Keratinocyte (primary cell): ENCODE results near the gene PNPT1. TPM values are rescaled to one million over a fixed set of nuclear protein-coding genes. Genes with fewer than 3 reads are reported as not detected.
A peak's percentile ranks its signal among the peaks of the same experiment; 100 is the strongest.
"Not testable (repeated sequence)": the region's sequence is repeated elsewhere in the genome, so short reads cannot be mapped to it uniquely, and the experiment has no call there.

Experiments used
- DNase-seq: peaks from one replicate; pipeline ENCODE4 v3.0.0-alpha.2; 2011; ENCODE audit warnings: low read depth, missing footprints, low spot score
- FAIRE-seq: peaks from 2 replicates; lab custom pipeline; 2011; peaks lifted over from hg19 to GRCh38; lab: Jason Lieb, UNC
- H2AFZ ChIP-seq: 2 replicates; pipeline ENCODE4 v1.6.0; 2012; ENCODE audit warnings: low read length, control low read depth, inconsistent platforms; ENCODE audit not compliant: control insufficient read depth
- H3K27ac ChIP-seq: 2 replicates; pipeline ENCODE4 v1.5.1; 2011; ENCODE audit warnings: low read length; ENCODE audit not compliant: control insufficient read depth, insufficient read depth
- H3K27me3 ChIP-seq: 3 replicates; pipeline ENCODE4 v1.6.0; 2011; ENCODE audit warnings: low read length; ENCODE audit not compliant: control insufficient read depth, insufficient read depth; ENCODE audit errors: extremely low read depth
- H3K36me3 ChIP-seq, 2 experiments: 2 replicates in 1 of 2; 3 replicates in 1 of 2; pipeline ENCODE4 v1.5.1; 2011; ENCODE audit warnings: low read length in 2 of 2, mild to moderate bottlenecking in 1 of 2; ENCODE audit not compliant: control insufficient read depth in 2 of 2, insufficient read depth in 2 of 2; ENCODE audit errors: extremely low read depth in 1 of 2
- H3K4me1 ChIP-seq: 3 replicates; pipeline ENCODE4 v1.5.1; 2011; ENCODE audit warnings: low read length; ENCODE audit not compliant: control insufficient read depth, insufficient read depth; ENCODE audit errors: extremely low read depth
- H3K4me2 ChIP-seq: 3 replicates; pipeline ENCODE4 v1.6.0; 2011; ENCODE audit warnings: low read depth, low read length; ENCODE audit not compliant: control insufficient read depth, insufficient read depth; ENCODE audit errors: extremely low read depth
- H3K4me3 ChIP-seq, 3 experiments: fragments of 200-600 bp in 1 of 3; sonication (generic) in 1 of 3; 2 replicates in 2 of 3; 3 replicates in 1 of 3; pipeline ENCODE4 v1.5.1; 2011 to 2016; ENCODE audit warnings: low read length in 3 of 3, mild to moderate bottlenecking in 3 of 3, control low read depth in 2 of 3, inconsistent platforms in 1 of 3, low read depth in 1 of 3, mixed read lengths in 1 of 3, mixed run types in 1 of 3, moderate library complexity in 1 of 3; ENCODE audit not compliant: control insufficient read depth in 2 of 3, insufficient read depth in 2 of 3; ENCODE audit errors: extremely low read depth in 1 of 3
- H3K79me2 ChIP-seq: 2 replicates; pipeline ENCODE4 v1.6.0; 2012; ENCODE audit warnings: low read length; ENCODE audit not compliant: control insufficient read depth, insufficient read depth
- H3K9ac ChIP-seq: 3 replicates; pipeline ENCODE4 v1.6.0; 2011; ENCODE audit warnings: low read length; ENCODE audit not compliant: control insufficient read depth, insufficient read depth; ENCODE audit errors: extremely low read depth
- H3K9me1 ChIP-seq: 3 replicates; pipeline ENCODE4 v1.6.0; 2011; ENCODE audit warnings: low read length; ENCODE audit not compliant: control insufficient read depth, insufficient read depth; ENCODE audit errors: extremely low read depth
- H3K9me3 ChIP-seq: 2 replicates; pipeline ENCODE4 v1.5.1; 2012; ENCODE audit warnings: low read depth, low read length; ENCODE audit not compliant: control insufficient read depth
- H4K20me1 ChIP-seq: 3 replicates; pipeline ENCODE4 v1.6.0; 2011; ENCODE audit warnings: low read length; ENCODE audit not compliant: control insufficient read depth, insufficient read depth; ENCODE audit errors: extremely low read depth
- EZH2 ChIP-seq: IDR thresholded peaks from one replicate; pipeline ENCODE4 v1.6.1; 2012; ENCODE audit warnings: inconsistent platforms, mild to moderate bottlenecking, low read length, moderate library complexity
- dilution Hi-C: fragments of 300-500 bp; cut with MboI; formaldehyde crosslinking; loops from one replicate; pipeline ENCODE4 v1.7.0; 2020; ENCODE audit warnings: low sequenced_read_pairs; ENCODE audit not compliant: extremely low pct_ligation_motif_present
- polyA minus RNA-seq, 3 experiments: library from RNA; depleted of rRNA, polyadenylated mRNA; stranded (reverse); fragments of >200 nt; gene quantifications; 1 replicate in 1 of 3; 2 replicates in 1 of 3; 3 replicates in 1 of 3; pipeline ENCODE4 v1.2.3, GENCODE V29; 2011
- polyA plus RNA-seq, 5 experiments: library from polyadenylated mRNA; depleted of rRNA in 3 of 5; stranded (reverse) in 3 of 5; stranded (forward) in 1 of 5; unstranded in 1 of 5; fragments of >200 nt; gene quantifications; 1 replicate in 1 of 5; 2 replicates in 3 of 5; 3 replicates in 1 of 5; pipeline versions ENCODE4 v1.2.1 to v1.2.3, GENCODE V29; 2011 to 2012; ENCODE audit warnings: missing spikeins in 2 of 5, low read depth in 1 of 5, low replicate concordance in 1 of 5
- TF ChIP-seq, protein P1 (sequence below), 3 experiments: IDR thresholded peaks in 1 of 3; conservative IDR thresholded peaks in 1 of 3; optimal IDR thresholded peaks in 1 of 3; 2 replicates in 2 of 3; 3 replicates in 1 of 3; pipeline versions ENCODE3 to v1.5.1; 2011; ENCODE audit warnings: low read length in 3 of 3, mild to moderate bottlenecking in 3 of 3, moderate library complexity in 2 of 3, control low read depth in 1 of 3, inconsistent platforms in 1 of 3; ENCODE audit not compliant: insufficient read depth in 2 of 3; ENCODE audit errors: extremely low read depth in 1 of 3

Gene PNPT1
- polyA plus RNA-seq (16.8 to 36.1 TPM (median 20.2 TPM) in 3 replicates), polyA minus RNA-seq (10.4 to 20.5 TPM (median 11.8 TPM) in 3 replicates)
- polyA plus RNA-seq (2011; ENCODE audit: low read depth): 15.2 TPM
- polyA plus RNA-seq (2011; cell fraction: cytosol; rRNA removed): 9.2 and 18.7 TPM in 2 replicates
- 23.6 and 31.5 TPM in 2 replicates for polyA plus RNA-seq (2011; cell fraction: nucleus; rRNA removed)
- 12.6 and 27.1 TPM in 2 replicates for polyA plus RNA-seq (2012; ENCODE audit: low replicate concordance)
- polyA minus RNA-seq (2011; cell fraction: cytosol; rRNA and poly(A)+ RNA removed): 24.2 TPM
- 10.9 and 21.0 TPM in 2 replicates for polyA minus RNA-seq (2011; cell fraction: nucleus; rRNA and poly(A)+ RNA removed)

GRCh38 chr2:55693181-55694125 is at the start of gene PNPT1:
Gene PNPT1, minus strand, starts transcription at chr2:55693844. Its CDS starts 21 bp downstream, at chr2:55693823.
- Histone ChIP-seq H3K4me2 (peak within 1 kb of the TSS; percentile 83), H3K9me1 (no peaks in the 10 kb centered on the region), H2AFZ (peak within 1 kb of the TSS; percentile 96), H3K9ac (peak within 1 kb of the TSS; percentile 88), H3K79me2 (peaks cover 51% of the 10 kb centered on the region), H4K20me1 (peaks cover 4% of the 10 kb centered on the region), H3K27me3 (no peaks in the 10 kb centered on the region), H3K27ac (peak within 1 kb of the TSS; percentile 70), H3K9me3 (no peaks in the 10 kb centered on the region), H3K36me3 (peaks cover 0 to 8% of the 10 kb centered on the region in 2 experiments), H3K4me1 (peaks cover 7% of the 10 kb centered on the region), H3K4me3 (peak within 1 kb of the TSS; percentile 74 to 98 (median 83))
- DNase-seq (peak; percentile 21), FAIRE-seq (peak; percentile 92)
- dilution Hi-C loops: no loop called here
- no peak for TF ChIP-seq EZH2
- TF ChIP-seq, protein P1, sequence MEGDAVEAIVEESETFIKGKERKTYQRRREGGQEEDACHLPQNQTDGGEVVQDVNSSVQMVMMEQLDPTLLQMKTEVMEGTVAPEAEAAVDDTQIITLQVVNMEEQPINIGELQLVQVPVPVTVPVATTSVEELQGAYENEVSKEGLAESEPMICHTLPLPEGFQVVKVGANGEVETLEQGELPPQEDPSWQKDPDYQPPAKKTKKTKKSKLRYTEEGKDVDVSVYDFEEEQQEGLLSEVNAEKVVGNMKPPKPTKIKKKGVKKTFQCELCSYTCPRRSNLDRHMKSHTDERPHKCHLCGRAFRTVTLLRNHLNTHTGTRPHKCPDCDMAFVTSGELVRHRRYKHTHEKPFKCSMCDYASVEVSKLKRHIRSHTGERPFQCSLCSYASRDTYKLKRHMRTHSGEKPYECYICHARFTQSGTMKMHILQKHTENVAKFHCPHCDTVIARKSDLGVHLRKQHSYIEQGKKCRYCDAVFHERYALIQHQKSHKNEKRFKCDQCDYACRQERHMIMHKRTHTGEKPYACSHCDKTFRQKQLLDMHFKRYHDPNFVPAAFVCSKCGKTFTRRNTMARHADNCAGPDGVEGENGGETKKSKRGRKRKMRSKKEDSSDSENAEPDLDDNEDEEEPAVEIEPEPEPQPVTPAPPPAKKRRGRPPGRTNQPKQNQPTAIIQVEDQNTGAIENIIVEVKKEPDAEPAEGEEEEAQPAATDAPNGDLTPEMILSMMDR (optimal IDR thresholded peaks at IDR 0.05 in 1 of 3, IDR thresholded peaks at IDR 0.05 in 1 of 3, conservative IDR thresholded peaks at IDR 0.05 in 1 of 3; ENCODE audit: extremely low read depth in 1 of 3, insufficient read depth in 2 of 3, low read length in 3 of 3): peak in 1 of 3 experiments; percentile 1

DNA sequence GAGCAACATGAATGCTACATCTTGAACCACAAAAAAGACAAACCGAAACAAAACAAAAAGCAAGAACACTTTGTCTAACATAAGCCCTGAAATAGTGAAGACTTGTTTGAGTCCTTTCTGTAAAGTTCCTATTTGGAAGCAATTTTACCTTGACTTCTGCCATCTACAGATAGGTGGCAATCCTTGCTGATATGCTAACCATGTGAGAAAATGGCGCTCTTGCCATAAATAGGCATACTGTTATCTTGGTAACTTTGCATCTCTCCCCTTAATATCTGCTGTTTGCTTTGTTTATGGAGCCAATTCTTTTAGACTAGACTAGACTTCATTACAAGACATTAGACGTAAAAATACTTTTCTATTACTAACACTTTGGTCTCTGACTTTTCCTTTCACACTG is 49.4 kb upstream of the PNPT1 start:
- Histone ChIP-seq H3K9ac (no peak overlapping the region), H3K27ac (no peak overlapping the region), H4K20me1 (no peaks in the 10 kb centered on the region), H3K4me1 (peaks cover 3% of the 10 kb centered on the region), H3K9me3 (no peaks in the 10 kb centered on the region), H3K79me2 (no peaks in the 10 kb centered on the region), H3K27me3 (no peaks in the 10 kb centered on the region), H3K9me1 (no peaks in the 10 kb centered on the region), H3K36me3 (no peaks in the 10 kb centered on the region), H3K4me2 (no peak overlapping the region), H2AFZ (peak overlapping the region; percentile 27), H3K4me3 (no peak overlapping the region)
- no peak for DNase-seq
- dilution Hi-C loops: no loop called here
- TF ChIP-seq EZH2: no peak
- TF ChIP-seq, protein P1 (optimal IDR thresholded peaks at IDR 0.05 in 1 of 3, IDR thresholded peaks at IDR 0.05 in 1 of 3, conservative IDR thresholded peaks at IDR 0.05 in 1 of 3; ENCODE audit: extremely low read depth in 1 of 3, insufficient read depth in 2 of 3, low read length in 3 of 3): no peak
- no peak for FAIRE-seq

DNA sequence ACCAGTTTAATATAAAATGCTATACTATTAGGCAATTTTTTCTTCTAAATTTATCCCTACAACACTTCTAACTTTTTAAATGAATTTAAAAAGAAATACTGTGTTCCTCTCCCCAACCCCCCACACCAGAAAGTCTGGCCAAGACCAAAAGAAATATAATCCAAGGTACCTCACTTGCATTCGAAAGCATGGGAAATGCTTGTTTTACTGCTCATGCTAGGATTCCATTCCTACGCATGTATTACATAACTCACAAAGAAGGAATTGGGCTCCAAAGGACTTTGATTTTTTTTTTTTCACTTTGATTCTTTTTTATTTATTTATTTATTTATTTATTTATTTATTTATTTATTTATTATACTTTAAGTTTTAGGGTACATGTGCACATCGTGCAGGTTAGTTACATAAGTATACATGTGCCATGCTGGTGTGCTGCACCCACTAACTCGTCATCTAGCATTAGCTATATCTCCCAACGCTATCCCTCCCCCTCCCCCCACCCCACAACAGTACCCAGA is 42.4 kb upstream of the PNPT1 start:
- H4K20me1 ChIP-seq, H2AFZ ChIP-seq, FAIRE-seq, DNase-seq, H3K36me3 ChIP-seq, H3K9me3 ChIP-seq, dilution Hi-C loops, H3K4me3 ChIP-seq, H3K4me2 ChIP-seq, H3K9me1 ChIP-seq, H3K9ac ChIP-seq, H3K79me2 ChIP-seq, H3K27me3 ChIP-seq, H3K4me1 ChIP-seq, H3K27ac ChIP-seq: not testable (repeated sequence)
